ENCODE measurements around the gene BAG1. TPM values are rescaled to one million over a fixed set of nuclear protein-coding genes. Genes with fewer than 3 reads are reported as not detected.

The BAG1 gene
- total and polyA plus RNA-seq, 4 donors: 35.1 to 55.2 (median 43.0) TPM

DNA sequence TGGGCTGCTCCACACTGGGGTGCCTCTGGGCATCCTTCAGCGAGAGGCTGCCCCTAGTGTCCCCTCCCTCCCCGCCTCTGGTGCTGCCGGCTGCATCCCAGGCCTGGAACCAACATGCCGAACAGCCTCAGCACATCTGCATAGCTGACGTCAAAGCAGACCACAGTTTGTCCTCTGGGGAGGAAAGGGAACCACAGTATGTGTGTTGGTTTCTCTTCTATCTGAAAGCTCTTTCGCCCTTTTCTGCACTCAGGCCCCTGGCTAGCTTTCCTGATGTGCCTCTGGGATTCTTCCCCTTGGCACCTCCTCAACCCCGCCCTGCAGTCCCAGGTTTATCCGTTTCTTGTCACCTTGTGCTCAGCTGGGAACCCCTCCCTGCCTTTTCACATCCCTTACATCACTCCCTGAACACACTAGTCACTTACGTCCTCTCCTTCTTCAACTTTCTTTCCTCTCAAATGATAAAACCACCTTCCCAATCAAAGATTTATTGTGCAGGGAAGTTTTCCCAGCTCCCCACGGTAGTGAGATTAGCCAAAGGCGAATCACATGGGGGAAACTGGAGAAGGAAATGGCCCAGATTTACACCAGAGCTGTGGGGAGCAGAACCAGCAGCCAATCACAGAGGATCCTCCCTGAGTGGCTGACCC is 61.8 kb downstream of the BAG1 start:
- Histone ChIP-seq H3K4me3 (ENCODE audit: low read depth in 1 of 3, low read length in 3 of 3) (no peak overlapping the region), H3K27ac (ENCODE audit: low read depth in 1 of 2, low read length in 2 of 2) (no peak overlapping the region), H3K9me3 (ENCODE audit: control insufficient read depth in 4 of 4, low read length in 3 of 4) (no peaks in the 10 kb centered on the region), H3K36me3 (ENCODE audit: control insufficient read depth in 4 of 4, insufficient read depth in 3 of 4, low read depth in 1 of 4, low read length in 3 of 4) (no peaks in the 10 kb centered on the region), H3K9ac (ENCODE audit: low read depth in 1 of 2, low read length in 2 of 2) (no peak overlapping the region), H3K4me1 (ENCODE audit: control insufficient read depth in 4 of 4, insufficient read depth in 4 of 4, low read length in 3 of 4) (no peaks in the 10 kb centered on the region), H3K27me3 (ENCODE audit: control insufficient read depth in 4 of 4, insufficient read depth in 4 of 4, low read length in 3 of 4) (no peaks in the 10 kb centered on the region)
- 64% methylated on average over 11 of the region's 11 CpGs for WGBS
- no peak for DNase-seq (ENCODE audit: low spot score)
- TF ChIP-seq HNF4A (conservative IDR thresholded peaks at IDR 0.05) (no peak), SP1 (IDR thresholded peaks at IDR 0.05) (peak; percentile 13), HNF4G (IDR thresholded peaks at IDR 0.05) (no peak)

Other genes with a start within 250 kb of the BAG1 start
- 10 to 100 TPM; 60.9 to 96.6 TPM for gene DNAJA1, start 239.4 kb downstream of the BAG1 start, total RNA-seq
- gene DNAJA1, start 239.4 kb downstream of the BAG1 start, polyA plus RNA-seq: 10 to 100 TPM; 72.3 to 74.6 TPM
- 10 to 100 TPM; 12.3 to 14.2 TPM for gene SMU1, start 188.0 kb downstream of the BAG1 start, total RNA-seq
- gene SMU1, start 188.0 kb downstream of the BAG1 start, polyA plus RNA-seq: 1 to 10 TPM; 5.3 to 6.7 TPM
- gene B4GALT1, start 97.4 kb downstream of the BAG1 start, total RNA-seq: 10 to 100 TPM; 27.3 to 58.1 TPM
- 10 to 100 TPM; 25.9 to 59.8 TPM for gene B4GALT1, start 97.4 kb downstream of the BAG1 start, polyA plus RNA-seq
- gene SPINK4, start 24.5 kb downstream of the BAG1 start, total RNA-seq: under 1 TPM in 1 of 2 donors, not detected in 1; 0.70 TPM
- gene SPINK4, start 24.5 kb downstream of the BAG1 start, polyA plus RNA-seq: not detected
- 10 to 100 TPM; 23.2 to 26.5 TPM for gene CHMP5, start 341 bp upstream of the BAG1 start, total RNA-seq
- gene CHMP5, start 341 bp upstream of the BAG1 start, polyA plus RNA-seq: 10 to 100 TPM; 29.0 to 34.8 TPM
- gene NFX1, start 25.8 kb upstream of the BAG1 start, total RNA-seq: 10 to 100 TPM; 14.1 to 27.9 TPM
- gene NFX1, start 25.8 kb upstream of the BAG1 start, polyA plus RNA-seq: 10 to 100 TPM; 13.7 to 15.1 TPM
- 10 to 100 TPM in 1 of 2 donors, 1 to 10 TPM in 1; 4.8 to 17.1 TPM for gene AQP7, start 137.9 kb upstream of the BAG1 start, total RNA-seq
- 10 to 100 TPM; 11.9 to 22.3 TPM for gene AQP7, start 137.9 kb upstream of the BAG1 start, polyA plus RNA-seq
- 100 to 1,000 TPM in 1 of 2 donors, 10 to 100 TPM in 1; 60.5 to 109 TPM for gene AQP3, start 182.9 kb upstream of the BAG1 start, total RNA-seq
- gene AQP3, start 182.9 kb upstream of the BAG1 start, polyA plus RNA-seq: 100 to 1,000 TPM in 1 of 2 donors, 10 to 100 TPM in 1; 65.7 to 124 TPM
- 10 to 100 TPM; 10.6 to 20.2 TPM for gene NOL6, start 209.2 kb upstream of the BAG1 start, total RNA-seq
- gene NOL6, start 209.2 kb upstream of the BAG1 start, polyA plus RNA-seq: 10 to 100 TPM in 1 of 2 donors, 1 to 10 TPM in 1; 8.8 to 16.9 TPM

Data from liver (tissue), 9 donors.